ENCODE measurements around the gene C10orf143.

GRCh38 chr10:130024779-130025325 lies 85.8 kb downstream of the C10orf143 start:
- TF ChIP-seq GATA2 (IDR thresholded peaks at IDR 0.05; ENCODE audit: low read depth, low read length) (no peak), GATA3 (IDR thresholded peaks at IDR 0.05; ENCODE audit: low read depth, low read length) (no peak)
